CD14-positive monocyte (primary cell): ENCODE measurements around the gene SLCO4A1. TPM values are rescaled to one million over a fixed set of nuclear protein-coding genes. Genes with fewer than 3 reads are reported as not detected.
A peak's percentile ranks its signal among the peaks of the same experiment; 100 is the strongest.

ENCODE experiments used
- DNase-seq, 3 donors: peaks; one replicate each; pipeline ENCODE4 v3.0.0-alpha.2; 2011 to 2022
- H2AFZ ChIP-seq: 2 replicates; pipeline ENCODE4 v1.6.0; 2012; ENCODE audit warnings: mild to moderate bottlenecking, low read depth, low read length, inconsistent platforms; ENCODE audit not compliant: insufficient read depth, poor library complexity, severe bottlenecking
- H3K27ac ChIP-seq, 2 donors: 1 replicate in 1 of 2; 2 replicates in 1 of 2; pipeline ENCODE4 v1.5.1; 2012 to 2013; ENCODE audit warnings: low read length in 2 of 2, control low read depth in 1 of 2, inconsistent platforms in 1 of 2, low read depth in 1 of 2, mild to moderate bottlenecking in 1 of 2
- H3K27me3 ChIP-seq, 2 donors: one replicate each; pipeline versions ENCODE4 v1.6.0 to v1.6.1; 2011 to 2013; ENCODE audit warnings: low read length in 2 of 2; ENCODE audit not compliant: control insufficient read depth in 2 of 2, insufficient read depth in 2 of 2
- H3K36me3 ChIP-seq, 2 donors: replicated peaks in 1 of 2; 1 replicate in 1 of 2; 2 replicates in 1 of 2; pipeline versions ENCODE4 v1.5.1 to v1.6.1; 2012 to 2013; ENCODE audit warnings: low read length in 2 of 2, control low read depth in 1 of 2, inconsistent platforms in 1 of 2, mild to moderate bottlenecking in 1 of 2; ENCODE audit not compliant: insufficient read depth in 2 of 2, control insufficient read depth in 1 of 2
- H3K4me1 ChIP-seq, 2 donors: 1 replicate in 1 of 2; 2 replicates in 1 of 2; pipeline versions ENCODE4 v1.5.1 to v1.6.1; 2012 to 2013; ENCODE audit warnings: low read length in 2 of 2, control low read depth in 1 of 2, inconsistent platforms in 1 of 2, mild to moderate bottlenecking in 1 of 2, moderate library complexity in 1 of 2; ENCODE audit not compliant: insufficient read depth in 2 of 2, control insufficient read depth in 1 of 2
- H3K4me2 ChIP-seq: replicated peaks from 2 replicates; pipeline ENCODE3; 2012; ENCODE audit warnings: low read length, moderate library complexity, mild to moderate bottlenecking; ENCODE audit not compliant: poor library complexity, severe bottlenecking; ENCODE audit errors: extremely low read depth
- H3K4me3 ChIP-seq, 3 experiments: fragments of 200-600 bp in 1 of 3; sonication (generic) in 1 of 3; replicated peaks in 1 of 3; 1 replicate in 2 of 3; 2 replicates in 1 of 3; pipeline ENCODE4 v1.5.1; 2011 to 2013; ENCODE audit warnings: low read length in 3 of 3, mild to moderate bottlenecking in 3 of 3, control low read depth in 2 of 3, low read depth in 2 of 3, inconsistent platforms in 1 of 3, moderate library complexity in 1 of 3
- H3K79me2 ChIP-seq: 2 replicates; pipeline ENCODE4 v1.6.0; 2012; ENCODE audit warnings: mild to moderate bottlenecking, control low read depth, inconsistent platforms, low read length, moderate library complexity; ENCODE audit not compliant: insufficient read depth
- H3K9ac ChIP-seq: 2 replicates; pipeline ENCODE4 v1.6.0; 2017; ENCODE audit warnings: low read length, mild to moderate bottlenecking; ENCODE audit not compliant: insufficient read depth, poor library complexity, severe bottlenecking
- H3K9me3 ChIP-seq, 2 donors: replicated peaks in 1 of 2; 1 replicate in 1 of 2; 2 replicates in 1 of 2; pipeline versions ENCODE4 v1.5.1 to v1.6.1; 2012 to 2013; ENCODE audit warnings: low read length in 2 of 2, control low read depth in 1 of 2; ENCODE audit not compliant: control insufficient read depth in 1 of 2, insufficient read depth in 1 of 2
- H4K20me1 ChIP-seq: 2 replicates; pipeline ENCODE4 v1.6.0; 2012; ENCODE audit warnings: mild to moderate bottlenecking, low read length, control low read depth, moderate library complexity; ENCODE audit not compliant: insufficient read depth
- H3K27ac Mint-ChIP-seq, 7 donors: one replicate each; pipeline ENCODE4 v1.8.0; 2020; ENCODE audit warnings: mild to moderate bottlenecking in 7 of 7, mixed read lengths in 7 of 7, moderate library complexity in 6 of 7, inconsistent platforms in 2 of 7
- H3K27me3 Mint-ChIP-seq, 3 donors: one replicate each; pipeline ENCODE4 v1.8.0; 2021 to 2022; ENCODE audit warnings: low read depth in 3 of 3, mild to moderate bottlenecking in 3 of 3, mixed read lengths in 3 of 3, moderate library complexity in 3 of 3, inconsistent platforms in 1 of 3
- H3K36me3 Mint-ChIP-seq, 2 donors: one replicate each; pipeline ENCODE4 v1.8.0; 2020; ENCODE audit warnings: mixed read lengths in 2 of 2, inconsistent platforms in 1 of 2, mild to moderate bottlenecking in 1 of 2
- H3K4me1 Mint-ChIP-seq: one replicate; pipeline ENCODE4 v1.8.0; 2020; ENCODE audit warnings: mild to moderate bottlenecking, mixed read lengths
- H3K4me3 Mint-ChIP-seq, 2 donors: one replicate each; pipeline ENCODE4 v1.8.0; 2020; ENCODE audit warnings: mild to moderate bottlenecking in 2 of 2, mixed read lengths in 2 of 2, moderate library complexity in 1 of 2
- H3K9me3 Mint-ChIP-seq, 7 donors: one replicate each; pipeline ENCODE4 v1.8.0; 2020 to 2022; ENCODE audit warnings: mixed read lengths in 7 of 7, mild to moderate bottlenecking in 6 of 7, moderate library complexity in 6 of 7, inconsistent platforms in 2 of 7
- CTCF ChIP-seq: fragments of 200-600 bp; IDR thresholded peaks from one replicate; pipeline ENCODE4 v1.8.0; 2022; ENCODE audit warnings: antibody characterized with exemption, mild to moderate bottlenecking
- WGBS: methylation state at CpG from one replicate; pipeline ENCODE4 v1.1.5; 2013; ENCODE audit warnings: missing lambda C conversion rate; ENCODE audit not compliant: insufficient coverage; 5-methylcytosine and 5-hydroxymethylcytosine counted together
- intact Hi-C, 2 donors: fragments of 100-400 bp; cut with micrococcal nuclease; formaldehyde crosslinking; loops; one replicate each; pipeline versions ENCODE4 v1.15.0 to v1.15.1; 2023
- polyA plus RNA-seq, 3 donors: library from polyadenylated mRNA; depleted of rRNA in 1 of 3; unstranded in 2 of 3; stranded (reverse) in 1 of 3; fragments of 300-500 nt in 2 of 3; fragments of >200 nt in 1 of 3; fragmentation: Illumina TruSeq in 2 of 3; gene quantifications; 1 replicate in 2 of 3; 2 replicates in 1 of 3; pipeline ENCODE4 v1.2.3, GENCODE V29; 2012 to 2021

Gene SLCO4A1
- polyA plus RNA-seq, 3 donors: 0.05 to 0.42 (median 0.26) TPM

GRCh38 chr20:62665153-62665754, 23.0 kb downstream of the SLCO4A1 start:
- Histone ChIP-seq H3K4me1 (peaks cover 19 to 36% of the 10 kb centered on the region in 2 donors), H4K20me1 (no peaks in the 10 kb centered on the region), H3K36me3 (no peaks in the 10 kb centered on the region), H2AFZ (no peak overlapping the region), H3K9me3 (no peaks in the 10 kb centered on the region), H3K27ac (no peak overlapping the region), H3K4me3 (no peak overlapping the region), H3K4me2 (no peak overlapping the region), H3K27me3 (no peaks in the 10 kb centered on the region), H3K9ac (no peak overlapping the region), H3K79me2 (no peaks in the 10 kb centered on the region)
- peaks cover 31% of the 10 kb centered on the region for H3K4me1 Mint-ChIP-seq
- H3K27me3 Mint-ChIP-seq: peaks cover 0 to 2% (median 1%) of the 10 kb centered on the region in 3 donors
- peaks cover 0 to 3% (median 0%) of the 10 kb centered on the region in 7 donors for H3K9me3 Mint-ChIP-seq
- no peak overlapping the region for H3K27ac Mint-ChIP-seq
- intact Hi-C loops: loop anchor here (5.0 kb wide), 3 partner anchors 42 to 142 kb away; partner anchors contain the start of gene NTSR1 (in 1 of the 2)
- 98% methylated on average over 10 of the region's 12 CpGs for WGBS
- H3K36me3 Mint-ChIP-seq: peaks cover 0 to 2% of the 10 kb centered on the region in 2 donors
- no peak for DNase-seq
- no peak for TF ChIP-seq CTCF
- H3K4me3 Mint-ChIP-seq: no peak overlapping the region

- Histone ChIP-seq H4K20me1 (no peaks in the 10 kb centered on the region), H3K9ac (no peak overlapping the region), H3K4me1 (peaks cover 19 to 45% of the 10 kb centered on the region in 2 donors), H3K27ac (no peak overlapping the region), H3K27me3 (no peaks in the 10 kb centered on the region), H3K79me2 (no peaks in the 10 kb centered on the region), H3K9me3 (no peaks in the 10 kb centered on the region), H3K4me3 (no peak overlapping the region), H3K4me2 (no peak overlapping the region), H3K36me3 (no peaks in the 10 kb centered on the region), H2AFZ (no peak overlapping the region)
- no peak overlapping the region for H3K4me3 Mint-ChIP-seq
- H3K4me1 Mint-ChIP-seq: peaks cover 34% of the 10 kb centered on the region
- DNase-seq: no peak
- H3K27me3 Mint-ChIP-seq: peaks cover 0 to 2% (median 1%) of the 10 kb centered on the region in 3 donors
- peaks cover 0 to 2% of the 10 kb centered on the region in 2 donors for H3K36me3 Mint-ChIP-seq
- peaks cover 0 to 3% (median 0%) of the 10 kb centered on the region in 7 donors for H3K9me3 Mint-ChIP-seq
- TF ChIP-seq CTCF: no peak
- H3K27ac Mint-ChIP-seq: peak overlapping the region in 1 of 7 donors; percentile 20
- WGBS: 93% methylated on average over 17 of the region's 33 CpGs
- intact Hi-C loops: loop anchor here (5.0 kb wide), 3 partner anchors 41 to 141 kb away; partner anchors contain the start of gene NTSR1 (in 1 of the 2)
Observed at GRCh38 chr20:62665826-62666735, 23.8 kb downstream of the SLCO4A1 start.
